Stomach (tissue), 9 donors: ENCODE measurements around the gene IFNGR2. TPM values are rescaled to one million over a fixed set of nuclear protein-coding genes. Genes with fewer than 3 reads are reported as not detected.
A peak's percentile ranks its signal among the peaks of the same experiment; 100 is the strongest.

Source experiments
- DNase-seq, 2 donors: peaks; one replicate each; pipeline versions ENCODE4 v3.0.0 to v3.0.0-alpha.2; 2013 to 2019
- H3K27ac ChIP-seq, 5 donors: fragments of 200-600 bp in 4 of 5; sonication (generic) in 4 of 5; one replicate each; pipeline ENCODE4 v1.5.1; 2013 to 2019; ENCODE audit warnings: mild to moderate bottlenecking in 1 of 5, moderate library complexity in 1 of 5
- H3K27me3 ChIP-seq, 3 donors: fragments of 200-600 bp; sonication (generic); one replicate each; pipeline ENCODE4 v1.5.1; 2017 to 2019; ENCODE audit warnings: mixed run types in 1 of 3
- H3K36me3 ChIP-seq, 4 donors: fragments of 200-600 bp; sonication (generic); 1 replicate in 3 of 4; 2 replicates in 1 of 4; pipeline ENCODE4 v1.5.1; 2016 to 2019
- H3K4me1 ChIP-seq, 4 donors: fragments of 200-600 bp; sonication (generic); one replicate each; pipeline ENCODE4 v1.5.1; 2016 to 2019
- H3K4me3 ChIP-seq, 4 donors: fragments of 200-600 bp; sonication (generic) in 3 of 4; one replicate each; pipeline ENCODE4 v1.5.1; 2016 to 2019; ENCODE audit warnings: mild to moderate bottlenecking in 1 of 4
- H3K9me3 ChIP-seq, 4 donors: fragments of 200-600 bp; sonication (generic); one replicate each; pipeline ENCODE4 v1.5.1; 2016 to 2019
- CTCF ChIP-seq, 7 experiments: fragments of 450-650 bp in 4 of 7; fragments of 200-600 bp in 3 of 7; sonication (generic) in 3 of 7; IDR thresholded peaks; one replicate each; pipeline ENCODE4 v1.5.1; 2016 to 2019; ENCODE audit warnings: antibody characterized with exemption in 7 of 7, control low read depth in 2 of 7, mild to moderate bottlenecking in 1 of 7
- EP300 ChIP-seq: sonication (generic); formaldehyde crosslinking; IDR thresholded peaks from one replicate; pipeline ENCODE4 v1.6.1; 2017; ENCODE audit warnings: antibody characterized with exemption
- POLR2A ChIP-seq, 4 donors: fragments of 450-650 bp; IDR thresholded peaks; one replicate each; pipeline ENCODE4 v1.6.1; 2016; ENCODE audit warnings: antibody characterized with exemption in 4 of 4, control low read depth in 2 of 4, mild to moderate bottlenecking in 1 of 4, moderate library complexity in 1 of 4
- POLR2AphosphoS5 ChIP-seq, 3 donors: sonication (generic); formaldehyde crosslinking; IDR thresholded peaks; one replicate each; pipeline ENCODE4 v1.6.1; 2016; ENCODE audit warnings: antibody characterized with exemption in 3 of 3
- WGBS, 5 donors: extraction: QIAGEN DNeasy Blood & Tissue Kit in 3 of 5; methylation state at CpG; one replicate each; pipeline versions ENCODE4 v1.1.5 to v1.1.7; 2013 to 2018; 5-methylcytosine and 5-hydroxymethylcytosine counted together
- intact Hi-C: fragments of 100-400 bp; cut with DNase I; formaldehyde crosslinking; loops from one replicate; pipeline ENCODE4 v1.15.1; 2023; ENCODE audit warnings: low total_unique reads
- polyA plus RNA-seq, 3 donors: library from polyadenylated mRNA; stranded (reverse); fragments of 200-250 nt; gene quantifications; one replicate each; pipeline ENCODE4 v1.2.3, GENCODE V29; 2013
- total RNA-seq, 5 donors: library from RNA; depleted of rRNA; stranded (reverse); fragments of >200 nt; gene quantifications; one replicate each; pipeline versions ENCODE4 v1.1.0 to v1.2.3, GENCODE V29; 2014 to 2016
- donor health status: healthy with polysubstance abuse.
- donor health status: Bipolar disorder and iron deficiency.
- donor health status: healthy.

IFNGR2 gene
- total and polyA plus RNA-seq, 8 donors: 35.2 to 89.3 (median 59.3) TPM

- intact Hi-C loops: no loop called here
- WGBS, 5 donors: 82 to 91% (median 85%) methylated on average over 10 to 11 of the region's 11 CpGs
- H3K27ac ChIP-seq: peak overlapping the region in 1 of 5 donors; percentile 80
- no peaks in the 10 kb centered on the region for H3K27me3 ChIP-seq
- TF ChIP-seq POLR2A (IDR thresholded peaks at IDR 0.05): no peak
- no peak for TF ChIP-seq EP300
- TF ChIP-seq CTCF (IDR thresholded peaks at IDR 0.05): no peak
- TF ChIP-seq POLR2AphosphoS5 (IDR thresholded peaks at IDR 0.05): no peak
- no peaks in the 10 kb centered on the region for H3K9me3 ChIP-seq
- no peak for DNase-seq
- peaks cover 34 to 77% (median 62%) of the 10 kb centered on the region in 4 donors for H3K4me1 ChIP-seq
- no peak overlapping the region for H3K4me3 ChIP-seq
- H3K36me3 ChIP-seq: peaks cover 11 to 66% (median 55%) of the 10 kb centered on the region in 4 donors
These were observed 11.7 kb downstream of the IFNGR2 start for GRCh38 chr21:33414926-33415325.

DNA sequence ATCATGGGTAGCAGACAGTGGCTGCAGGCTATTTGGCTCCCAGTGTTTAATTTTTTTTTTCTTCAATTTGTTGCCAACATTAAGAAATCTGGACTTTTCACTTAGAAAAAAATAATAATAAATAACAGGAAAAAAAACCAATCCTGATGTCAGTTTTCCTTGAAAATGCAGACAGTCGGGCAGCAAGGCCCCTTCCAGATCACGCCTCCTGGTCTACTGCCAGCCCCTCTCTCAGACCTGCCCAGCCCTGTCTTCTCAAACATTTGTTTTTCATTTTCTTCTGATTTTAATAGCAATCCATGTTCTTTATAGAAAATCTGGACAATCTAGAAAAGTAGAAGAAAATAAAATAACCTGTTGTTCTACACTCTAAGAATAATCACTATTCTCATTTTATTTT, 15.5 kb downstream of the IFNGR2 start:
- H3K4me3 ChIP-seq: no peak overlapping the region
- 53 to 62% (median 57%) methylated on average over 2 of the region's 2 CpGs for WGBS, 5 donors
- no peaks in the 10 kb centered on the region for H3K27me3 ChIP-seq
- intact Hi-C loops: no loop called here
- no peaks in the 10 kb centered on the region for H3K9me3 ChIP-seq
- H3K36me3 ChIP-seq: peaks cover 24 to 91% (median 75%) of the 10 kb centered on the region in 4 donors
- H3K27ac ChIP-seq: peak overlapping the region in 4 of 5 donors; percentile 49 to 81 (median 68)
- peaks cover 11 to 50% (median 37%) of the 10 kb centered on the region in 4 donors for H3K4me1 ChIP-seq
- no peak for TF ChIP-seq POLR2AphosphoS5 (IDR thresholded peaks at IDR 0.05)
- TF ChIP-seq EP300: no peak
- TF ChIP-seq POLR2A (IDR thresholded peaks at IDR 0.05): no peak
- TF ChIP-seq CTCF (IDR thresholded peaks at IDR 0.05): no peak
- peak in 1 of 2 donors; percentile 60 for DNase-seq

DNA sequence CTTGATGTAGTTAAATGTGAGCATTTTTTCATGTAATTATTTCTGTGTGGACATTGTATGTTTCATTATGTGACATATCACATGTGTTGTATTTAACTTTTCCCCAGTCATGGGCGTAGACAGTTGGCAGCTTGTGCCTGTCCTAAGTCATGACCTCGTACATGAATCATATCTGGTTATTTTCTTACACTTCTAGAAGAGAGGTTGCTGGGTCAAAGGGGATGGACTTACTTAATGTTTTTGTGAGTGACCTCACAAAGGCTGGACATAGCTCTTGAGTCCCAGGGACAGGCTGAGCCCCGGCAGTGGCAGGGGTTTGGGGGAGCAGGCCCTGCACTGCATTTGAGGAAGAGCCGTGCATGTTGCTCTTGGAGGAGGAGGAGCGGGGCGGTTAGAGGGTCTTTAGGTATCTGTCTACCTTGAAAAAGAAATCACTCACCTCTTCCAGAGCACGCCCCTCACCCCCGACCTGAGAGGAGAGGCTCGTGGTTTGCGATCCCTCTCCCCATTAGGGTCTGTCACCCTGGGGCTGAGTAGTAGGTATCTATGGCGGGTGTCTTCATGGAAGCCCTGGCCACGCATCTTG, 16.4 kb downstream of the IFNGR2 start:
- TF ChIP-seq EP300 (no peak), POLR2AphosphoS5 (IDR thresholded peaks at IDR 0.05) (peak in 2 of 3 donors; percentile 29 to 70), POLR2A (IDR thresholded peaks at IDR 0.05) (no peak), CTCF (IDR thresholded peaks at IDR 0.05) (no peak)
- Histone ChIP-seq H3K36me3 (peaks cover 32 to 92% (median 83%) of the 10 kb centered on the region in 4 donors), H3K27me3 (no peaks in the 10 kb centered on the region), H3K4me3 (no peak overlapping the region), H3K27ac (peak overlapping the region; percentile 36 to 81 (median 66)), H3K4me1 (peaks cover 11 to 41% (median 30%) of the 10 kb centered on the region in 4 donors), H3K9me3 (no peaks in the 10 kb centered on the region)
- intact Hi-C loops: no loop called here
- DNase-seq: peak; percentile 40 to 66
- 84 to 90% (median 89%) methylated on average over 12 of the region's 12 CpGs for WGBS, 5 donors

DNA sequence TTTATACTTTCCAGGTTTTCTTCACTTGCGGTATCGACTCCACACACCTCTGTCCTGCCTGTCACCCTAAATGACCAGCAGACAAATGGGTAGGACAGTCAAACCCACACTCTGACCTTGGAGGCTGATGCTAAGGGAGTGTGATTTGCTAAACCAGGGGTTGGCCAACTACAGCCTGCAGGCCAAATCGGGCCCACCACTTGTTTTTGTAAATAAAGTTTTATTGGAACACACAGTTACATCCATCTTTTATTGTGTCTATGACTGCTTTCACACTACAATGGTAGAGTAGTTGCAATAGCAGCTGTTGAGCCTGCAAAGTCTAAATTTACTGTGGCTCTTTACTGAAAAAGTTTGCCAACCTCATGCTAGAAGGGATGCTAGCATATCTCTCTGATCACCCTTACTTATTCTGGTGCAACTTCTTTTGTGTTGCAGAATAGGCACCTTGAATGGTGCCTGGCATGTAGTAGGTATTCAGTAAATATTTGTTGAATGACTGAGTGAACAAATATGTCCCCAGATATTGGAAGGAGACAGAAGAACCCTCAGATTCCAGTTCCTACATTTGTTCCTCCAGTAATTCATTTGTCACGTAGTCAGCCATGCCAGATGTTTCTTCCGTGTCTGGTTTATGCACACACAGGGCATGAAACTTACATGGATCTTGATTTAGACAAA, 18.6 kb downstream of the IFNGR2 start:
- intact Hi-C loops: no loop called here
- peaks cover 19 to 43% (median 35%) of the 10 kb centered on the region in 4 donors for H3K4me1 ChIP-seq
- WGBS, 5 donors: 89 to 97% (median 97%) methylated on average over 5 of the region's 5 CpGs
- no peak overlapping the region for H3K27ac ChIP-seq
- no peak for TF ChIP-seq POLR2A (IDR thresholded peaks at IDR 0.05)
- no peak for TF ChIP-seq POLR2AphosphoS5 (IDR thresholded peaks at IDR 0.05)
- no peak for TF ChIP-seq EP300
- no peak for TF ChIP-seq CTCF (IDR thresholded peaks at IDR 0.05)
- H3K4me3 ChIP-seq: no peak overlapping the region
- DNase-seq: no peak
- H3K9me3 ChIP-seq: no peaks in the 10 kb centered on the region
- H3K27me3 ChIP-seq: no peaks in the 10 kb centered on the region
- H3K36me3 ChIP-seq: peaks cover 21 to 92% (median 84%) of the 10 kb centered on the region in 4 donors
